H9 (cell line): ENCODE data around the gene SCD5. TPM values are rescaled to one million over a fixed set of nuclear protein-coding genes. Genes with fewer than 3 reads are reported as not detected.

Source experiments
- DNase-seq: peaks from one replicate; pipeline ENCODE4 v3.0.0-alpha.2; 2017
- H2AFZ ChIP-seq: one replicate; pipeline ENCODE4 v1.6.1; 2013; ENCODE audit warnings: mild to moderate bottlenecking, low read length, control low read depth, moderate library complexity
- H2AK5ac ChIP-seq: 2 replicates; pipeline ENCODE4 v1.6.1; 2013; ENCODE audit warnings: low read length, control low read depth, mixed read lengths; ENCODE audit not compliant: insufficient read length
- H2BK120ac ChIP-seq: one replicate; pipeline ENCODE4 v1.6.1; 2013; ENCODE audit warnings: low read depth, mild to moderate bottlenecking, low read length, control low read depth, inconsistent platforms; ENCODE audit not compliant: poor library complexity, severe bottlenecking
- H2BK12ac ChIP-seq: 2 replicates; pipeline ENCODE4 v1.6.1; 2013; ENCODE audit warnings: low read length, control low read depth, mixed read lengths, low read depth; ENCODE audit not compliant: insufficient read length
- H2BK15ac ChIP-seq: 2 replicates; pipeline ENCODE4 v1.6.1; 2013; ENCODE audit warnings: low read depth, low read length, control low read depth
- H2BK20ac ChIP-seq: one replicate; pipeline ENCODE4 v1.6.1; 2013; ENCODE audit warnings: low read depth, mild to moderate bottlenecking, low read length, control low read depth, inconsistent platforms; ENCODE audit not compliant: poor library complexity, severe bottlenecking
- H2BK5ac ChIP-seq: 2 replicates; pipeline ENCODE4 v1.6.1; 2013; ENCODE audit warnings: low read length, control low read depth, mixed read lengths; ENCODE audit not compliant: insufficient read length
- H3K14ac ChIP-seq: 2 replicates; pipeline ENCODE4 v1.6.1; 2013; ENCODE audit warnings: low read length, control low read depth; ENCODE audit not compliant: insufficient read depth
- H3K18ac ChIP-seq: 2 replicates; pipeline ENCODE4 v1.6.1; 2013; ENCODE audit warnings: low read depth, mild to moderate bottlenecking, mixed read lengths, low read length, control low read depth; ENCODE audit not compliant: insufficient read length
- H3K23ac ChIP-seq: 2 replicates; pipeline ENCODE4 v1.6.1; 2013; ENCODE audit warnings: low read length, control low read depth, mixed read lengths, low read depth; ENCODE audit not compliant: insufficient read length
- H3K23me2 ChIP-seq: 2 replicates; pipeline ENCODE4 v1.6.1; 2013; ENCODE audit warnings: low read depth, mild to moderate bottlenecking, mixed read lengths, low read length, control low read depth; ENCODE audit not compliant: insufficient read length, poor library complexity, severe bottlenecking
- H3K27ac ChIP-seq: 2 replicates; pipeline ENCODE4 v1.5.1; 2013; ENCODE audit warnings: low read length, control low read depth, mixed read lengths, low read depth; ENCODE audit not compliant: insufficient read length
- H3K27me3 ChIP-seq: 2 replicates; pipeline ENCODE4 v1.6.1; 2013; ENCODE audit warnings: low read length, control low read depth, inconsistent platforms; ENCODE audit not compliant: insufficient read depth
- H3K4ac ChIP-seq: 2 replicates; pipeline ENCODE4 v1.6.1; 2013; ENCODE audit warnings: low read depth, mild to moderate bottlenecking, control low read depth, inconsistent platforms, low read length, moderate library complexity
- H3K4me1 ChIP-seq: 2 replicates; pipeline ENCODE4 v1.6.1; 2013; ENCODE audit warnings: low read length, control low read depth, inconsistent platforms; ENCODE audit not compliant: insufficient read depth
- H3K4me2 ChIP-seq: 2 replicates; pipeline ENCODE4 v1.6.1; 2013; ENCODE audit warnings: low read length, control low read depth, mixed read lengths; ENCODE audit not compliant: insufficient read length, insufficient read depth
- H3K56ac ChIP-seq: 2 replicates; pipeline ENCODE4 v1.6.1; 2013; ENCODE audit warnings: low read depth, mild to moderate bottlenecking, mixed read lengths, low read length, control low read depth; ENCODE audit not compliant: insufficient read length
- H3K79me1 ChIP-seq: 2 replicates; pipeline ENCODE4 v1.6.1; 2013; ENCODE audit warnings: low read depth, mild to moderate bottlenecking, moderate library complexity, low read length, control low read depth, inconsistent platforms; ENCODE audit not compliant: insufficient read depth, poor library complexity, severe bottlenecking
- H3K79me2 ChIP-seq: 2 replicates; pipeline ENCODE4 v1.6.1; 2013; ENCODE audit warnings: low read length, control low read depth, inconsistent platforms; ENCODE audit not compliant: insufficient read depth
- H3K9ac ChIP-seq: 2 replicates; pipeline ENCODE4 v1.6.1; 2013; ENCODE audit warnings: low read length, control low read depth, mixed read lengths; ENCODE audit not compliant: insufficient read length; ENCODE audit errors: extremely low read depth
- H3K9me3 ChIP-seq: one replicate; pipeline ENCODE4 v1.6.1; 2013; ENCODE audit warnings: low read depth, low read length, inconsistent platforms; ENCODE audit not compliant: control insufficient read depth
- H3T11ph ChIP-seq: one replicate; pipeline ENCODE4 v1.6.1; 2013; ENCODE audit warnings: mild to moderate bottlenecking, low read length, control low read depth, inconsistent platforms
- H4K20me1 ChIP-seq: one replicate; pipeline ENCODE4 v1.6.1; 2013; ENCODE audit not compliant: control insufficient read depth, insufficient read length, insufficient read depth
- H4K5ac ChIP-seq: 2 replicates; pipeline ENCODE4 v1.6.1; 2013; ENCODE audit warnings: low read depth, mild to moderate bottlenecking, mixed read lengths, low read length, control low read depth; ENCODE audit not compliant: insufficient read length
- H4K8ac ChIP-seq: replicated peaks from 2 replicates; pipeline ENCODE4 v1.6.1; 2013; ENCODE audit warnings: low read length, control low read depth, mixed read lengths, low read depth; ENCODE audit not compliant: insufficient read length
- H4K91ac ChIP-seq: 2 replicates; pipeline ENCODE4 v1.6.1; 2013; ENCODE audit warnings: low read depth, mild to moderate bottlenecking, moderate library complexity, mixed read lengths, low read length, control low read depth; ENCODE audit not compliant: insufficient read length
- H3K27ac Mint-ChIP-seq, 3 experiments: 2 replicates in 2 of 3; 3 replicates in 1 of 3; pipeline ENCODE4 v1.8.0; 2020 to 2021; ENCODE audit warnings: mixed read lengths in 3 of 3, mild to moderate bottlenecking in 1 of 3, moderate library complexity in 1 of 3
- H3K27me3 Mint-ChIP-seq: 2 replicates; pipeline ENCODE4 v1.8.0; 2021; ENCODE audit warnings: low read depth, mild to moderate bottlenecking, moderate library complexity, mixed read lengths
- H3K36me3 Mint-ChIP-seq, 3 experiments: 2 replicates in 2 of 3; 3 replicates in 1 of 3; pipeline ENCODE4 v1.8.0; 2020 to 2021; ENCODE audit warnings: low read depth in 3 of 3, mixed read lengths in 3 of 3; ENCODE audit not compliant: insufficient read depth in 1 of 3
- H3K4me1 Mint-ChIP-seq, 2 experiments: 2 replicates each; pipeline ENCODE4 v1.8.0; 2020; ENCODE audit warnings: mixed read lengths in 2 of 2
- H3K4me3 Mint-ChIP-seq, 2 experiments: 2 replicates in 1 of 2; 3 replicates in 1 of 2; pipeline ENCODE4 v1.8.0; 2020 to 2021; ENCODE audit warnings: mild to moderate bottlenecking in 2 of 2, mixed read lengths in 2 of 2, moderate library complexity in 1 of 2
- H3K9me3 Mint-ChIP-seq, 2 experiments: 2 replicates in 1 of 2; 3 replicates in 1 of 2; pipeline ENCODE4 v1.8.0; 2020; ENCODE audit warnings: mild to moderate bottlenecking in 2 of 2, mixed read lengths in 2 of 2, moderate library complexity in 1 of 2
- CTCF ChIP-seq: fragments of 200-600 bp; sonication (generic); conservative IDR thresholded peaks from 3 replicates; pipeline ENCODE4 v1.8.0; 2021; ENCODE audit warnings: antibody characterized with exemption, mild to moderate bottlenecking
- WGBS: extraction: QIAGEN DNeasy Blood & Tissue Kit; methylation state at CpG from one replicate; pipeline ENCODE4 v1.1.7; 2013; ENCODE audit warnings: missing lambda C conversion rate, low lambda C conversion rate, mixed read lengths; ENCODE audit not compliant: insufficient read length; ENCODE audit errors: extremely low coverage; 5-methylcytosine and 5-hydroxymethylcytosine counted together
- total RNA-seq: library from RNA; stranded (reverse); gene quantifications from 2 replicates; pipeline ENCODE4 v1.2.1, GENCODE V29; 2021

Gene SCD5
- total RNA-seq, 1 experiment from 2014 or later, result 0.68 TPM

- H3K9ac ChIP-seq, result no peak overlapping the region
- H3K27ac Mint-ChIP-seq, result no peak overlapping the region
- H3T11ph ChIP-seq, result no peak overlapping the region
- no peak overlapping the region for H4K8ac ChIP-seq
- no peak overlapping the region for H3K56ac ChIP-seq
- H4K20me1 ChIP-seq, result no peaks in the 10 kb centered on the region
- H2BK120ac ChIP-seq, result no peak overlapping the region
- no peak overlapping the region for H2BK12ac ChIP-seq
- no peak overlapping the region for H3K27ac ChIP-seq
- no peak overlapping the region for H4K91ac ChIP-seq
- no peak for DNase-seq
- H2AK5ac ChIP-seq, result no peak overlapping the region
- H3K18ac ChIP-seq, result no peak overlapping the region
- no peaks in the 10 kb centered on the region for H3K9me3 ChIP-seq
- no peak overlapping the region for H3K4ac ChIP-seq
- H3K36me3 Mint-ChIP-seq, result no peaks in the 10 kb centered on the region
- H3K4me1 ChIP-seq, result peaks cover 2% of the 10 kb centered on the region; the same call in 1 of the 2 replicates
- no CpG with 5 or more reads among the region's 6 CpGs for WGBS
- H3K79me2 ChIP-seq, result no peaks in the 10 kb centered on the region
- H3K79me1 ChIP-seq, result no peaks in the 10 kb centered on the region
- no peaks in the 10 kb centered on the region for H3K9me3 Mint-ChIP-seq
- no peak overlapping the region for H4K5ac ChIP-seq
- H3K14ac ChIP-seq, result no peak overlapping the region
- H3K4me3 Mint-ChIP-seq, result no peak overlapping the region
- peaks cover 4% of the 10 kb centered on the region; the same call in 1 of the 2 replicates for H3K27me3 Mint-ChIP-seq
- H3K4me2 ChIP-seq, result no peak overlapping the region
- H3K4me1 Mint-ChIP-seq, result peaks cover 10% of the 10 kb centered on the region in 2 experiments
- no peak overlapping the region for H2AFZ ChIP-seq
- H3K23ac ChIP-seq, result no peak overlapping the region
- TF ChIP-seq CTCF, result no peak
- H3K27me3 ChIP-seq, result 0 out of 2 replicates have a peak, but pooled peaks cover 2% of the 10 kb centered on the region
- H2BK20ac ChIP-seq, result no peak overlapping the region
- no peak overlapping the region for H2BK15ac ChIP-seq
- H3K23me2 ChIP-seq, result no peaks in the 10 kb centered on the region
- no peak overlapping the region for H2BK5ac ChIP-seq
Observed at GRCh38 chr4:82704156-82704555, 94.4 kb downstream of the SCD5 start.
